SKM-1 (cell line): ENCODE data around the gene COX6B2.
"Not testable (repeated sequence)": the region's sequence is repeated elsewhere in the genome, so short reads cannot be mapped to it uniquely, and the experiment has no call there.

Experiments used
- DNase-seq: peaks from one replicate; lab custom pipeline; 2025; ENCODE audit not compliant: unreplicated experiment; lab: John Stamatoyannopoulos, UW

COX6B2 gene

GRCh38 chr19:55354698-55355212, at the start of gene COX6B2:
Gene COX6B2, minus strand, starts transcription at chr19:55354719. Its CDS starts 198 bp downstream, at chr19:55354521.
- DNase-seq = no peak

- DNase-seq = no peak
These were observed 48.0 kb upstream of the COX6B2 start for GRCh38 chr19:55402509-55402908.

- DNase-seq = not testable (repeated sequence)
These were observed 46.9 kb upstream of the COX6B2 start for GRCh38 chr19:55401390-55401789.

GRCh38 chr19:55400281-55401087, 46.0 kb upstream of the COX6B2 start:
- DNase-seq = no peak

- DNase-seq = no peak
These were observed 43.8 kb upstream of the COX6B2 start for GRCh38 chr19:55398200-55398925.

- no peak for DNase-seq
These were observed 38.6 kb upstream of the COX6B2 start for GRCh38 chr19:55392820-55393761.

GRCh38 chr19:55391702-55392615, 37.4 kb upstream of the COX6B2 start:
- DNase-seq = no peak

- DNase-seq = no peak
These were observed 36.7 kb upstream of the COX6B2 start for GRCh38 chr19:55391191-55391670.

GRCh38 chr19:55390461-55390880, 36.0 kb upstream of the COX6B2 start:
- DNase-seq = no peak

GRCh38 chr19:55389386-55390317, 35.1 kb upstream of the COX6B2 start:
- DNase-seq = no peak

- DNase-seq = no peak
These were observed 33.4 kb upstream of the COX6B2 start for GRCh38 chr19:55387736-55388497.

- no peak for DNase-seq
These were observed 32.0 kb upstream of the COX6B2 start for GRCh38 chr19:55386493-55386971.

- peak; percentile 85 for DNase-seq
These were observed 31.4 kb upstream of the COX6B2 start, which contains the start of gene RPL28 for GRCh38 chr19:55385724-55386492. Gene RPL28, plus strand, starts transcription at chr19:55385932. Its CDS starts 426 bp downstream, at chr19:55386358.

GRCh38 chr19:55384920-55385723, 30.6 kb upstream of the COX6B2 start:
- DNase-seq = peak; percentile 39

GRCh38 chr19:55384131-55384919, 29.8 kb upstream of the COX6B2 start, which contains the start of gene TMEM238:
Gene TMEM238, minus strand, starts transcription at chr19:55384292. Its CDS starts 33 bp downstream, at chr19:55384259.
- DNase-seq = no peak
